Cardiac fibroblast (primary cell): ENCODE results near the gene ZNF774.

Experiments used
- DNase-seq, 2 donors: peaks; one replicate each; pipeline versions ENCODE4 v3.0.0 to v3.0.0-alpha.2; 2010; ENCODE audit warnings: low read depth in 2 of 2
- H3K4me3 ChIP-seq, 2 donors: replicated peaks in 1 of 2; 1 replicate in 1 of 2; 2 replicates in 1 of 2; pipeline ENCODE4 v1.5.1; 2011; ENCODE audit warnings: low read depth in 2 of 2, low read length in 2 of 2, mild to moderate bottlenecking in 2 of 2, moderate library complexity in 1 of 2
- CTCF ChIP-seq: IDR thresholded peaks from one replicate; pipeline ENCODE4 v1.5.1; 2011; ENCODE audit warnings: low read depth, mild to moderate bottlenecking, low read length, inconsistent platforms

Gene ZNF774

GRCh38 chr15:90367576-90367975 is 15.5 kb downstream of the ZNF774 start:
- peak in 1 of 2 donors; percentile 67 for DNase-seq
- no peak for TF ChIP-seq CTCF
- H3K4me3 ChIP-seq, result no peak overlapping the region

- no peak for DNase-seq
- H3K4me3 ChIP-seq, result no peak overlapping the region
- no peak for TF ChIP-seq CTCF
Measured at GRCh38 chr15:90375071-90375470, 23.0 kb downstream of the ZNF774 start.

- TF ChIP-seq CTCF, result no peak
- no peak overlapping the region for H3K4me3 ChIP-seq
- DNase-seq, result no peak
Measured at GRCh38 chr15:90376789-90377188, 24.7 kb downstream of the ZNF774 start.

- no peak for TF ChIP-seq CTCF
- H3K4me3 ChIP-seq, result no peak overlapping the region
- no peak for DNase-seq
Measured at GRCh38 chr15:90379263-90379662, 27.2 kb downstream of the ZNF774 start.

GRCh38 chr15:90381515-90381914 is 29.4 kb downstream of the ZNF774 start:
- no peak for TF ChIP-seq CTCF
- no peak overlapping the region for H3K4me3 ChIP-seq
- no peak for DNase-seq

- no peak overlapping the region for H3K4me3 ChIP-seq
- no peak for DNase-seq
- no peak for TF ChIP-seq CTCF
Measured at GRCh38 chr15:90382320-90382719, 30.2 kb downstream of the ZNF774 start.

GRCh38 chr15:90386221-90386620 is 34.1 kb downstream of the ZNF774 start:
- no peak overlapping the region for H3K4me3 ChIP-seq
- no peak for TF ChIP-seq CTCF
- DNase-seq, result no peak
